Measurements from ENCODE around the gene VWCE.

VWCE gene

DNA sequence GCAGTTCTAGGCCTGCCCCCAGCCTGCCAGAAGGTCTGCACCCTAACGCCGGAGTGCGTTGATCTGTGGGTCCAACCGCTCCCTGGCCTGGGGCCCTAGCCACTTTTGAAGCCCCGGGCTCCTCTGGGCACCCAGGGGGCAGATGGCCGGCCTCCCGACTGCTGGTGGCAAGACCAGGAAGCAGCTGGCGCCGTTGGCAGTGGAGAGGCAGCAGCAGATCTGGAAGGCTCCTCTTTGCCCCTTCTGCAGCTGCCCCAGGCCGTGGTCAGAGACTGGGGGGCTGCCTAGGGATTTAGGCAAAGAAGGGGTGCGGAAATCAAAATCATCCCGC lies 445 bp upstream of the VWCE start:
- H3K27ac ChIP-seq (ENCODE audit: low read length) = no peak overlapping the region
- H3K4me3 ChIP-seq (ENCODE audit: low read length) = peak overlapping the region; percentile 79
- H3K4me1 ChIP-seq (ENCODE audit: insufficient read depth, low read length) = peaks cover 4% of the 10 kb centered on the region; the same call in 1 of the 2 replicates
- H3K9ac ChIP-seq (ENCODE audit: low read depth, low read length) = peak overlapping the region; percentile 74; the same call in 1 of the 2 replicates
- no peaks in the 10 kb centered on the region for H3K9me3 ChIP-seq (ENCODE audit: insufficient read depth, low read depth, low read length)
- peaks cover 20% of the 10 kb centered on the region for H3K27me3 ChIP-seq (ENCODE audit: insufficient read depth, low read length)
- peaks cover 41% of the 10 kb centered on the region for H3K36me3 ChIP-seq (ENCODE audit: insufficient read depth, low read depth, low read length)

- peak overlapping the region; percentile 74 for H3K9ac ChIP-seq (ENCODE audit: low read depth, low read length)
- peaks cover 4% of the 10 kb centered on the region; the same call in 1 of the 2 replicates for H3K4me1 ChIP-seq (ENCODE audit: insufficient read depth, low read length)
- peaks cover 20% of the 10 kb centered on the region for H3K27me3 ChIP-seq (ENCODE audit: insufficient read depth, low read length)
- H3K4me3 ChIP-seq (ENCODE audit: low read length) = peak overlapping the region; percentile 79
- H3K36me3 ChIP-seq (ENCODE audit: insufficient read depth, low read depth, low read length) = peaks cover 28% of the 10 kb centered on the region
- H3K27ac ChIP-seq (ENCODE audit: low read length) = no peak overlapping the region
- H3K9me3 ChIP-seq (ENCODE audit: insufficient read depth, low read depth, low read length) = no peaks in the 10 kb centered on the region
Measured at GRCh38 chr11:61293867-61294716, 1.0 kb downstream of the VWCE start.

DNA sequence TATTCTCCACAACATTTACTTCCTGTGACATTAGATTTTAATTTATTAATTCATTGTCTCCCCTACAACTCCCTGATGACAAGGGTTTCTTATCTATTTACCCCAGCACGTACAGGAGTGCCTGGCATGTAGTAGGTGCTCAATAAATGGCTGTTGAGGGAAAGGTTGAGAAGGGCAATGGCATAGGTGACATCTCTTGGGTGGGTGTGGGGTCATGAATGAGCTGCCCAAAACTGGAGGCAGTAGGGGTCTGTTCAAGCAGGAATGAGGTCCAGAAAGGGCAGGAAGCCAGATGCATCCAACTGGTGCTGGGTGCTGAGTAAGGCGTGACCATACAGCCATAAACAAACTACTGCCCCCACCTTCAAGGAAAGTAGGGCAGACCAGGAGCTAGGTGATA lies 2.8 kb downstream of the VWCE start:
- no peak overlapping the region for H3K9ac ChIP-seq (ENCODE audit: low read depth, low read length)
- peaks cover 11% of the 10 kb centered on the region; the same call in 1 of the 2 replicates for H3K36me3 ChIP-seq (ENCODE audit: insufficient read depth, low read depth, low read length)
- H3K9me3 ChIP-seq (ENCODE audit: insufficient read depth, low read depth, low read length) = no peaks in the 10 kb centered on the region
- no peak overlapping the region for H3K4me3 ChIP-seq (ENCODE audit: low read length)
- H3K4me1 ChIP-seq (ENCODE audit: insufficient read depth, low read length) = no peaks in the 10 kb centered on the region; the same call in 1 of the 2 replicates
- peaks cover 20% of the 10 kb centered on the region for H3K27me3 ChIP-seq (ENCODE audit: insufficient read depth, low read length)
- H3K27ac ChIP-seq (ENCODE audit: low read length) = no peak overlapping the region

DNA sequence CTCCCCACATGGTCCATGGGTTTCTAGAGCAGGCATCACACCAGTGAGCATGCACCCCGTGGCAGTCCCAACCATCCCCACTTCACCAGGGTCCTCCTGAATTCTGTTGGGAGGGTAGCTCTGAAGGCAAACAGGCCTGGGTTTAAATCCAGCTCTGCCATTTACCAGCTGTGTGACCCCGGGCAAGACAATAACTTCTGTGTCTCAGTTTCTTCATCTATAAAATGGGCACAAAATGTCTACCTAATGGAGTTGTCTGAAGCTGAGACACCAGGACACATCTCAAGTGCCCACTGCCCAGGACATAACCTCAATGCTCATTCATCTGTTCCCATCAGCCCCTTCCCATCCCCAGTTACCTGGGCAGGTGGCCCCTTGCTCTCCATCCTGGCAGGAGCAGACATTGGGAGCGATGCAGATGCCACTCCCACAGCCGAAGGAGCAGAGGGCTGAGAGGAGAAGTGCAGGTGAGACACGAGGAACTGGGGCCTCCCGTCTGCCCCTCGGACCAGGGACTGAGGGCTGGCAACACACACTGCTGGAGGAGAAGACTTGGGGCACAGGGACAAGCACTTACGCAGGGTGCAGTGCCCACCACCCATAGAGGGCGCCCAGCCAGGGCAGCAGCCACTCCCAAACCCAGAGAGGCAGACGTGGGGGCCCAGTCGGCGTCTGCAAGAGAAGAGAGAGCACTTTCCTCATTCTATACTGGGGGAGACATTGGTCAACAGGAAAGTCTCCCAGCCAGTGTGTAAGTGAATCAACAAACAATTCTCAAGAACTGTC lies 4.0 kb downstream of the VWCE start:
- H3K36me3 ChIP-seq (ENCODE audit: insufficient read depth, low read depth, low read length) = peaks cover 10% of the 10 kb centered on the region
- H3K4me3 ChIP-seq (ENCODE audit: low read length) = no peak overlapping the region
- H3K9me3 ChIP-seq (ENCODE audit: insufficient read depth, low read depth, low read length) = no peaks in the 10 kb centered on the region
- H3K27me3 ChIP-seq (ENCODE audit: insufficient read depth, low read length) = peaks cover 20% of the 10 kb centered on the region
- no peaks in the 10 kb centered on the region; the same call in 1 of the 2 replicates for H3K4me1 ChIP-seq (ENCODE audit: insufficient read depth, low read length)
- H3K9ac ChIP-seq (ENCODE audit: low read depth, low read length) = no peak overlapping the region
- no peak overlapping the region for H3K27ac ChIP-seq (ENCODE audit: low read length)

DNA sequence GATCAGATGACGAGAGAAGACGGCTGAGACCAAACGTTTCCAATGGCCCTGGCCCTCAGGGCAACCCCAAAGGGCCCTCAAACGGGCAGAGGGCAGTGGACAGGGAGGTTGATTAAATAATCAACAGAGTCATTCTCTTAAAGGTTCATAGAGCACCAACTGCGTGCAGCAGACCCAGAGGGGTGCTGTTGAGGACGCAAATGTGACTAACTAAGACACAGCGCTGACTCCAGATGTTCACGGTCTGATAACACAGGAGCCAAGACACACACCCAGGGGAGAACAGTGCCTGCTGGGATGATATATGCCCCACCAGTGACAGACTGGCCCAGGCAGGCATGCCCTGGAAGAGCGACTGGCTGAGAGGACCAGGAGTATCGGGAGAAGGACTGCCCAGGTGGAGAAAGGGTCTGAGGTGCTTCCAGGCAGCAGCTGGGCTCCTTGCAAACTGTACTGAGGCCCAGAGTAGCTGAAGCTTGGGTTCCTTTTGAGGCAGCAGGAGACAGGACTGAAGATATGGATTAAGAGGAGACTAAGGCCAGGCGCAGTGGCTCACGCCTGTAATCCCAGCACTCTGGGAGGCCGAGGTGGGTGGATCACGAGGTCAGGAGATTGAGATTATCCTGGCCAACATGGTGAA lies 7.7 kb downstream of the VWCE start:
- peaks cover 7% of the 10 kb centered on the region for H3K27me3 ChIP-seq (ENCODE audit: insufficient read depth, low read length)
- no peaks in the 10 kb centered on the region for H3K9me3 ChIP-seq (ENCODE audit: insufficient read depth, low read depth, low read length)
- H3K4me3 ChIP-seq (ENCODE audit: low read length) = no peak overlapping the region
- no peak overlapping the region for H3K9ac ChIP-seq (ENCODE audit: low read depth, low read length)
- H3K36me3 ChIP-seq (ENCODE audit: insufficient read depth, low read depth, low read length) = peaks cover 29% of the 10 kb centered on the region
- H3K27ac ChIP-seq (ENCODE audit: low read length) = no peak overlapping the region
- H3K4me1 ChIP-seq (ENCODE audit: insufficient read depth, low read length) = no peaks in the 10 kb centered on the region

GRCh38 chr11:61283613-61284012 lies 11.5 kb downstream of the VWCE start:
- H3K27ac ChIP-seq (ENCODE audit: low read length) = no peak overlapping the region
- H3K9ac ChIP-seq (ENCODE audit: low read depth, low read length) = no peak overlapping the region
- no peak overlapping the region for H3K4me3 ChIP-seq (ENCODE audit: low read length)
- H3K27me3 ChIP-seq (ENCODE audit: insufficient read depth, low read length) = peaks cover 14% of the 10 kb centered on the region
- peaks cover 32% of the 10 kb centered on the region for H3K36me3 ChIP-seq (ENCODE audit: insufficient read depth, low read depth, low read length)
- H3K4me1 ChIP-seq (ENCODE audit: insufficient read depth, low read length) = peaks cover 14% of the 10 kb centered on the region
- H3K9me3 ChIP-seq (ENCODE audit: insufficient read depth, low read depth, low read length) = no peaks in the 10 kb centered on the region

DNA sequence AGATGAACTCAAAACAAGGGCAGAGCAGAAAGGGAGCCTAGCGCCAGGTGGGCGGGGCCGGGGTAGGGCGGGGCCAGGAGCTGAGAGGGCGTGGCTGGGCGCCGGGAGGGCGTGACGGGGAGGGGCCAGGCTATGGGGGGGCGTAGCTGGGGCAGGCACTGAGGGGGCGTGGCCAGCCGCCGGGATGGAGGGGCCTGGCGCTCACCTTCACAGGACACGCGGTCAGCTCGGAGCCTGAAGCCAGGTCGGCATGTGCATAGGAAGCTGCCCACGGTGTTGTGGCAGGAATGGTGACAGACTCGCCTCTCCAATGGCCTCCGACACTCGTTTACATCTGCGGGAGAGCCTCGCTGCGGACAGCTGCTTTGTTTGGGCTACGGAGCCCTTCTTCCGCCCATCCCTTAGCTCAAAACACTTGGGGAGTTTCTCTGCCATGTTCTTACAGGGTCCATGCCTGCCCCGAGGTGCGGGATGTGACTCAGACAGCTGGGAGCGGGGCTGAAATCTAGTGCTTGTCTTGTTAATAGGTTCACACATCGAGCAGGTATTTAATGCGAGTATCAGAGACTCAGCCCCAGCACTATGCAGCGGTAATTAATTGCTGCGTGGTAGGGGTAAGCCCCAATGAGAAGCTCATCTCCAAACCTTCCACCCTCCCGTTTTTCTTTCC lies 13.4 kb downstream of the VWCE start:
- H3K27me3 ChIP-seq (ENCODE audit: insufficient read depth, low read length) = peaks cover 18% of the 10 kb centered on the region
- H3K4me1 ChIP-seq (ENCODE audit: insufficient read depth, low read length) = peaks cover 14% of the 10 kb centered on the region
- peak overlapping the region; percentile 31; the same call in 1 of the 2 replicates for H3K9ac ChIP-seq (ENCODE audit: low read depth, low read length)
- H3K36me3 ChIP-seq (ENCODE audit: insufficient read depth, low read depth, low read length) = peaks cover 39% of the 10 kb centered on the region
- peak overlapping the region; percentile 44 for H3K4me3 ChIP-seq (ENCODE audit: low read length)
- H3K27ac ChIP-seq (ENCODE audit: low read length) = no peak overlapping the region
- no peaks in the 10 kb centered on the region for H3K9me3 ChIP-seq (ENCODE audit: insufficient read depth, low read depth, low read length)

DNA sequence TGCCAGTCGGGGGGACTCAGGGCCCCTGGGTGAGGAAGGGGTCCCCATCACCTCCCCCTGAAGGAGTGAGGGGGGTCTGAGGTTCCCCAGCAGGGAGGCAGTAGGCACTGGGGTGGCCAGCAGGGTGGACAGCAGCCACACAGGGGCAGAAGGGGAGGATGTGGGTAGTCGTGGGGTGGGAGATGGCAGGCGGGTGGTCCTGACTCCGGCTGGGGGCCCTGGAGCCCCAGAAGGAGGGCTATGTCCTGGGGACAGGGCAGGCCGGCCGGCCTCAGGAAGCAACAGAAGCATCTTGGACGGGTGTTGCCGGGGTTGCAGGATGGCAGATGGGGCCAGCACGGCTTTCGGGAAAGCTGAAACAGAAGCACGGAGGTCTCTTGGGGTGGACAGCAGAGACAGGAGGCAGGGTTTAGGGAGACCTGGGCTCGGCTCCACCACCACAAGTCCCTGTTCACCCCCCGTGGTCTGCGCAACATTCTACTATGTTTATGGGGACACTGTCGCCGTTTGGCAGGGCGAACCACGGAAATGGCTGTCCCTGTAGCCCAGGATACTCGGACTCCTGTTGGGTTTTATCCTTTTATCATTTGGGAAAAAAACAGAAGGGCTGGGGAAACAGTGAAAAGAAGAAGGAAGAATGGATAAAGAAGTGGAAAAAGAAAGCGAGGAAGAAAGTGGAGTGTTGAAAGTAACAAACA lies 14.1 kb downstream of the VWCE start:
- Histone ChIP-seq H3K4me1 (ENCODE audit: insufficient read depth, low read length) (peaks cover 14% of the 10 kb centered on the region), H3K27ac (ENCODE audit: low read length) (no peak overlapping the region), H3K36me3 (ENCODE audit: insufficient read depth, low read depth, low read length) (peaks cover 35% of the 10 kb centered on the region), H3K4me3 (ENCODE audit: low read length) (no peak overlapping the region), H3K9me3 (ENCODE audit: insufficient read depth, low read depth, low read length) (no peaks in the 10 kb centered on the region), H3K9ac (ENCODE audit: low read depth, low read length) (no peak overlapping the region), H3K27me3 (ENCODE audit: insufficient read depth, low read length) (peaks cover 18% of the 10 kb centered on the region)

GRCh38 chr11:61279934-61280659 lies 15.0 kb downstream of the VWCE start:
- Histone ChIP-seq H3K27me3 (ENCODE audit: insufficient read depth, low read length) (peaks cover 18% of the 10 kb centered on the region), H3K9me3 (ENCODE audit: insufficient read depth, low read depth, low read length) (no peaks in the 10 kb centered on the region), H3K4me1 (ENCODE audit: insufficient read depth, low read length) (peaks cover 14% of the 10 kb centered on the region), H3K36me3 (ENCODE audit: insufficient read depth, low read depth, low read length) (peaks cover 32% of the 10 kb centered on the region), H3K9ac (ENCODE audit: low read depth, low read length) (no peak overlapping the region), H3K27ac (ENCODE audit: low read length) (no peak overlapping the region), H3K4me3 (ENCODE audit: low read length) (no peak overlapping the region)

DNA sequence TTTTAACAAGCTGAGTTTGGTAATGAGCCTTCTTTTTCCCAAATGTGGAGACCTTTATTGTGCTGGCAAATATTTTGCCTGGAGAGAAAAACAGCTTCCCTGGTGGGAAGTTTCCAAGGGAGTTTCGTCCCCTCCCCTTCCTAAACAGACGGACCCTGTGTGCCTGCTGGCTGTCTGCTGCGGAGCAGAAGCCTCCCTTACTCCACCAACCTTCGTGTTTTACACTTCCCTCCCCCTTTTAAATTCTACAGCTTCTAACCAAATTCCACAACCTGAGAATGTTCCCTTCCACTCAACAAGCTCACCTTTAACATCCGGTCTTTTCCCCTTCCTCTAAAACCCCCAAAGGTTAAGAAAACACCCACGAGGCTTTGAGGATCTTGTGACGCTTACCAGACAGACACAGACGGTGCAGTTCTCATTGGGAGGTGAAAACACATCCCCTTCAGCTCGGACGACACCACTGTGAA lies 17.1 kb downstream of the VWCE start:
- Histone ChIP-seq H3K27ac (ENCODE audit: low read length) (no peak overlapping the region), H3K4me1 (ENCODE audit: insufficient read depth, low read length) (peaks cover 14% of the 10 kb centered on the region), H3K36me3 (ENCODE audit: insufficient read depth, low read depth, low read length) (peaks cover 21% of the 10 kb centered on the region; the same call in 1 of the 2 replicates), H3K9me3 (ENCODE audit: insufficient read depth, low read depth, low read length) (no peaks in the 10 kb centered on the region), H3K9ac (ENCODE audit: low read depth, low read length) (no peak overlapping the region), H3K27me3 (ENCODE audit: insufficient read depth, low read length) (peaks cover 17% of the 10 kb centered on the region), H3K4me3 (ENCODE audit: low read length) (no peak overlapping the region)
